Measurements from ENCODE around the gene CA11. TPM values are rescaled to one million over a fixed set of nuclear protein-coding genes. Genes with fewer than 3 reads are reported as not detected.

The CA11 gene
- total RNA-seq, 1 donor from 2014 or later, result not detected

GRCh38 chr19:48636859-48637448, 9.0 kb downstream of the CA11 start, which contains the start of gene DBP:
TSS of gene DBP (minus strand) at chr19:48637379. CDS start at chr19:48636994, 385 bp downstream.
- Histone ChIP-seq H3K4me3 (peak within 1 kb of the TSS; percentile 66 to 89), H3K27me3 (no peaks in the 10 kb centered on the region), H3K4me1 (peaks cover 19 to 39% of the 10 kb centered on the region in 2 donors), H3K9me3 (no peaks in the 10 kb centered on the region), H3K27ac (peak within 1 kb of the TSS; percentile 94 to 99), H3K36me3 (peaks cover 0 to 5% of the 10 kb centered on the region in 2 donors)
- peak in 1 of 2 donors; percentile 81 for DNase-seq (ENCODE audit: low spot score in 2 of 2)
- intact Hi-C loops (cut with DNase I), result loop anchor here (2.0 to 10.0 kb wide), 5 partner anchors 168 to 1218 kb away; partner anchors contain the start of genes CYTH2, DKKL1, PRMT1 and PTOV1
- TF ChIP-seq CTCF (IDR thresholded peaks at IDR 0.05), result peak in 1 of 3 experiments; percentile 17

DNA sequence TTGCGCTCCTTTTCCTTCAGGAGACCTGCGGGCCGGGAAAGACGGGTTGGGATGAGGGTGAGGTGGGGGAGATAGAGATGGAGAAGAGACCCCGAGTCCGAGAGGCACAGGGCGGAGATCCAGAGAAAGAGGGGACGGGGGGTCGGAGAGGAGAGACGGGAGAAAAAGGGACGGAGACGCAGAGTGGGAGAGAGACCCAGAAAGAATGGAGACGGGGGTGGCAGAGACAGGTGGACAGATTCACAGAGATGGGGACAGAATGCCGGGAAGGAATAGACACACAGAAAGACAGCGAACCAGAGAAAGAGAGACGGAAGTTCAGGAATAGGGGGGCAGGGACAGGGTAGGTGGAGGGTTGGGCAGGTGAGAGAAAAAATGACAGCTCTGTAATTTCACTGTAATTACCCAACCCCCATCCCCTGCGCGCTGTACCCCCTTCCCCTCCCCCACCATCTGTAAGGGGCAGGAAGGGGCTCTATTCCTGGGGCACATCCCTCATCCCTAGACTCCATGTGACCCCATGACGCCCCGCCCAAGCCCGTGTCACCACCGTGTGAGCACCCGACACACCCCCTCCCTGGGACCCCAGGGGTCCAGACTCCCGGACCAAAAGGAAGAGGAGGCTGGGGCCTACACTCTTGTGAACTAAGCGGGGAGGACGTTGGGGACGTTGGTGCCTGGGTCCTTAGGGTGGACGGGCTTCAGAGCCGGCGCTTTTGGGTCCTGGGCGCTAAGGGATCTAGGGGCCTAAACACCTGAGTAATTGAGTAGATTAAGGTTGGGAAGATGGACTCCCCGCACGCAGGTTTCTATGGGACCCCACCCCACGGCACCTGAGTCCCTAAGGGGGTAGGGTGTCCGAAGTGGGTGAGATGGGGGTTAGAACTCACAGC, 9.8 kb downstream of the CA11 start:
- peaks cover 0 to 5% of the 10 kb centered on the region in 2 donors for H3K36me3 ChIP-seq
- H3K27me3 ChIP-seq, result no peaks in the 10 kb centered on the region
- peak in 1 of 2 donors; percentile 71 for DNase-seq (ENCODE audit: low spot score in 2 of 2)
- intact Hi-C loops (cut with DNase I), result loop anchor here (1.0 to 10.0 kb wide), 6 partner anchors 17 to 1219 kb away; partner anchors contain the start of genes CYTH2, DKKL1, PRMT1 and PTOV1
- peak overlapping the region; percentile 94 to 99 for H3K27ac ChIP-seq
- peak in 1 of 3 experiments; percentile 8 for TF ChIP-seq CTCF (IDR thresholded peaks at IDR 0.05)
- peaks cover 19 to 41% of the 10 kb centered on the region in 2 donors for H3K4me1 ChIP-seq
- H3K9me3 ChIP-seq, result no peaks in the 10 kb centered on the region
- H3K4me3 ChIP-seq, result peak overlapping the region; percentile 66 to 89

DNA sequence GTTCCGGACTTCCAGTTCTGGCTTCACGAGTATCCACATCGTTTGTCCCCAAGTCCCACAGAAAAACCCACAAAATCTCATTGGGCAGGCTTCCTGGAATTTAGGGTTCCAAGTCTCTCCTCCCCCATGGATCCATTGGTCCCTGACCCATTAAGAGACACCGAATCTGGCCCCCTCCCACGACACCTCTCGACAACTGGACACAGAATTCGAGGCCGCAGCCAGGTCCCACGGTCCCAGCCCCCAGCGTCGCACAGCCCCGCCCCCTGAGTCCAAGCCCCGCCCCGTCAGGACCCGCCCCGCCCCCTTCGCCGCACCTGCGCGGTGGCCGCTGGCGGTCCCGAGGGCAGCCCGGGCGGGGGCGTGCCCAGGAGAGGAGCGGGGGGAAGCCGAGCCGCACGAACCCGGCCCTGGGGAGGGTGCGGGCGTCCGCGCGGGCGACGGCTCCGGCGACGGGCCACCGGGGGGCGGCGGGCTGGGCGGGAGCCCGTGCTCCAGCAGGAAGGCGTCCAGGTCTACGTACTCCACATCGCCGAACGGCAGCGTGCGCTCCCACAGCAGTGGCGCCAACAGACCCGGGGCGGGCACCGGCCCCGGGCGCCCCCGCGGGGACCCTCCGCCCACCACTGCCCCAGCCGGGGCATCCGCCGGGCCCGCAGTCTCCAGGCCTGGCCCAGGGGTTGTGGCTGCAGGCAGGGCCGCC, 10.6 kb downstream of the CA11 start:
- no peak for TF ChIP-seq CTCF (IDR thresholded peaks at IDR 0.05)
- H3K9me3 ChIP-seq, result no peaks in the 10 kb centered on the region
- H3K27me3 ChIP-seq, result no peaks in the 10 kb centered on the region
- H3K36me3 ChIP-seq, result peaks cover 0 to 5% of the 10 kb centered on the region in 2 donors
- intact Hi-C loops (cut with DNase I), result loop anchor here (1.0 to 10.0 kb wide), 5 partner anchors 16 to 1219 kb away; partner anchors contain the start of genes DKKL1, PRMT1, PTOV1 and RPL18
- H3K4me1 ChIP-seq, result peaks cover 24 to 49% of the 10 kb centered on the region in 2 donors
- peak overlapping the region; percentile 66 to 89 for H3K4me3 ChIP-seq
- H3K27ac ChIP-seq, result peak overlapping the region; percentile 94 to 99
- DNase-seq (ENCODE audit: low spot score in 2 of 2), result peak in 1 of 2 donors; percentile 83

- peak; percentile 90 to 97 for DNase-seq (ENCODE audit: low spot score in 2 of 2)
- H3K4me3 ChIP-seq, result peak overlapping the region; percentile 66 to 89
- peaks cover 0 to 5% of the 10 kb centered on the region in 2 donors for H3K36me3 ChIP-seq
- H3K27ac ChIP-seq, result peak overlapping the region; percentile 94 to 99
- H3K4me1 ChIP-seq, result peaks cover 24 to 56% of the 10 kb centered on the region in 2 donors
- intact Hi-C loops (cut with DNase I), result loop anchor here (1.0 to 10.0 kb wide), 6 partner anchors 10 to 1220 kb away; partner anchors contain the start of genes DKKL1, PRMT1, PTOV1 and RPL18
- H3K27me3 ChIP-seq, result no peaks in the 10 kb centered on the region
- no peak for TF ChIP-seq CTCF (IDR thresholded peaks at IDR 0.05)
- H3K9me3 ChIP-seq, result no peaks in the 10 kb centered on the region
Measured at GRCh38 chr19:48634424-48635262, 11.3 kb downstream of the CA11 start.
